ENCODE data around the gene SLC45A3. TPM values are rescaled to one million over a fixed set of nuclear protein-coding genes. Genes with fewer than 3 reads are reported as not detected.

The SLC45A3 gene
- total and polyA plus RNA-seq, 2 of the 4 experiments (the other 2 are of a cell fraction), result 1.4 to 2.5 TPM

DNA sequence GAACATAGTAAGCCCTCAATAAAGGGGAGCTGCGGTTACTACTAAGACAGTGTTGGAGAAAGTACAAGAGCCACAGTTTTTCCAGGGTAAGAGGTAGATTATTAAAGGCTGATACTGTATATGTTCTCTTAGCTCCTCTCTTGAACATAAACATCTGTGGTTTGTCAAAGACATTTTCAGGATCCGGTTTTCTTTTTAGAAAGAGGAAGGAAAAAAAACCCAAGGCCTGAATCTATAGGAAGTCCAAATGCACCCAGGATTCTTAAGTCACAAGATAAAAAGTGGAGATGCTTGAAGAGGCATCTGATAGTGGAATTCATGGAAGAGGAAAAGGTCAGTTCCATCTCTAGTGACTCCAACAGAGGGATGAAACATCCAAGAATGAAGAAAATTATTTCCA, 24.6 kb upstream of the SLC45A3 start (continued):
- TF ChIP-seq ELK1 (IDR thresholded peaks at IDR 0.05; ENCODE audit: borderline replicate concordance, low read depth, low read length), result no peak
- no peak for TF ChIP-seq SMC3 (IDR thresholded peaks at IDR 0.05; ENCODE audit: low read depth, low read length)
- TF ChIP-seq FOS (IDR thresholded peaks at IDR 0.05; ENCODE audit: low read depth, low read length), result no peak
- no peak for TF ChIP-seq NFE2L2 (IDR thresholded peaks at IDR 0.05; ENCODE audit: low read depth, low read length)
- TF ChIP-seq POLR2A (IDR thresholded peaks at IDR 0.05; ENCODE audit: low read depth, low read length), result no peak

DNA sequence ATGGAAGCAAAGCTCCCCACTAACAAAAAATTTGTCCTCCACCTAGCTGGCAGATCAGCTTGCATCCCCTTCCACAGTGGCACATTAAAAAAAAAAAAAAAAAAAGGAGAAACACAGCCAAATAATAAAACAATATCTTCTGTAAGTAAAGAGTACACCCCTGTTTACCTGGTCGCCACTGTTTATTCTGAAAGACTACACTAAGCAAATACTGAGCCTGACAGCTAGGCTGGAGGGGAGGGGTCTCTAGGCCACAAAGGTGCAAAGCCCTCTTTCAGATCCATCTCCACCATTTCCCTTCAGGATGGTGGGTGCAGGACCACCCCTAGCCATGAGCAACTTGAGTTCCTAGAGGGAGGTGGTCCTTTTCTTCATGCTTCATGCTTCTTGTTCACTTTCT, 22.8 kb upstream of the SLC45A3 start:
- dilution Hi-C loops (cut with HindIII; ENCODE audit: low sequenced_read_pairs, unreplicated experiment) (no loop called here), in situ Hi-C loops (cut with MboI; ENCODE audit: low sequenced_read_pairs) (no loop called here), intact Hi-C loops (cut with micrococcal nuclease) (no loop called here)
- no peak overlapping the region for H2AK5ac ChIP-seq (ENCODE audit: low read depth, low read length)
- H3K9me1 ChIP-seq (ENCODE audit: insufficient read depth, low read length), result peaks cover 6% of the 10 kb centered on the region; the same call in 1 of the 2 replicates
- no peak overlapping the region for H4K5ac ChIP-seq (ENCODE audit: low read depth, low read length)
- no peak overlapping the region for H3K14ac ChIP-seq (replicated peaks; ENCODE audit: low read depth, low read length)
- no peak overlapping the region for H3K4me2 ChIP-seq (ENCODE audit: low read depth, low read length)
- H4K8ac ChIP-seq (ENCODE audit: low read depth in 2 of 2, low read length in 2 of 2), result no peak overlapping the region
- no peaks in the 10 kb centered on the region for H3K27me3 ChIP-seq (ENCODE audit: control insufficient read depth, insufficient read depth, low read length)
- no peak overlapping the region for H3K4ac ChIP-seq (ENCODE audit: low read depth, low read length)
- no peak overlapping the region for H3K4me3 ChIP-seq (ENCODE audit: insufficient read depth, low read depth, low read length)
- no peaks in the 10 kb centered on the region for H4K20me1 ChIP-seq (ENCODE audit: insufficient read depth, low read length)
- no peak overlapping the region for H3K9ac ChIP-seq (ENCODE audit: low read depth, low read length)
- DNase-seq (no peak), ATAC-seq (ENCODE audit: low read depth) (no peak)
- H2AK9ac ChIP-seq (replicated peaks; ENCODE audit: low read depth, low read length, poor library complexity), result no peak overlapping the region
- ChIA-PET POLR2A (ENCODE audit: unreplicated experiment) (no interaction called here), CTCF (interaction anchor here (0.6 to 2.2 kb wide), 3 partner anchors 24 to 468 kb away, joined by 3 to 6 read pairs (median 3); no protein-coding TSS in a partner anchor)
- H2BK5ac ChIP-seq (ENCODE audit: low read depth, low read length, poor library complexity, severe bottlenecking), result no peak overlapping the region
- H3K27ac ChIP-seq (ENCODE audit: insufficient read depth, low read length), result no peak overlapping the region
- H3K36me3 ChIP-seq (ENCODE audit: control insufficient read depth, insufficient read depth, low read length), result peaks cover 5% of the 10 kb centered on the region
- H3K18ac ChIP-seq (ENCODE audit: low read depth, low read length), result no peak overlapping the region
- H3K9me3 ChIP-seq (ENCODE audit: control insufficient read depth, insufficient read depth, low read length), result no peaks in the 10 kb centered on the region
- H3K4me1 ChIP-seq (ENCODE audit: control insufficient read depth, insufficient read depth, low read length), result peaks cover 2% of the 10 kb centered on the region; the same call in 1 of the 2 replicates
- no TSS peak for BruUV-seq (replicated peaks)
- no peaks in the 10 kb centered on the region for H3K79me1 ChIP-seq (ENCODE audit: low read depth in 1 of 2, low read length in 2 of 2)
- H2AFZ ChIP-seq (replicated peaks; ENCODE audit: low read length, poor library complexity), result no peak overlapping the region
- H2BK15ac ChIP-seq (ENCODE audit: low read depth, low read length), result no peak overlapping the region
- no CpG with 5 or more reads among the region's 1 CpG for WGBS, 2 experiments (ENCODE audit: extremely low coverage in 2 of 2, insufficient read length in 1 of 2)
- no peak overlapping the region for H2BK20ac ChIP-seq (ENCODE audit: low read depth, low read length)
- H4K91ac ChIP-seq (ENCODE audit: insufficient read depth, low read depth, low read length), result no peak overlapping the region
- no peak overlapping the region for H2BK120ac ChIP-seq (ENCODE audit: low read depth, low read length)
- H3K56ac ChIP-seq (ENCODE audit: extremely low read depth, insufficient read depth, low read length), result no peak overlapping the region
- H3K23ac ChIP-seq (ENCODE audit: low read depth, low read length), result no peak overlapping the region
- TF ChIP-seq CTCF (conservative IDR thresholded peaks at IDR 0.05; ENCODE audit: low read depth, low read length), result no peak
- TF ChIP-seq MAZ (IDR thresholded peaks at IDR 0.05; ENCODE audit: borderline replicate concordance, low read depth, low read length), result no peak
- TF ChIP-seq CHD1 (IDR thresholded peaks at IDR 0.05; ENCODE audit: low read depth, low read length), result no peak
- no peak for TF ChIP-seq FOS (IDR thresholded peaks at IDR 0.05; ENCODE audit: low read depth, low read length)
- no peak for TF ChIP-seq MXI1 (IDR thresholded peaks at IDR 0.05; ENCODE audit: borderline replicate concordance, low read depth, low read length)
- no peak for TF ChIP-seq MAFK (IDR thresholded peaks at IDR 0.05; ENCODE audit: low read depth, low read length)
- no peak for TF ChIP-seq RAD21 (IDR thresholded peaks at IDR 0.05; ENCODE audit: low read length)
- TF ChIP-seq POLR2A (IDR thresholded peaks at IDR 0.05; ENCODE audit: low read depth, low read length), result no peak
- no peak for TF ChIP-seq NFE2L2 (IDR thresholded peaks at IDR 0.05; ENCODE audit: low read depth, low read length)
- TF ChIP-seq BHLHE40 (IDR thresholded peaks at IDR 0.05; ENCODE audit: low read depth, low read length), result no peak
- TF ChIP-seq RFX5 (IDR thresholded peaks at IDR 0.05; ENCODE audit: low read depth, low read length), result no peak
- no peak for TF ChIP-seq ELK1 (IDR thresholded peaks at IDR 0.05; ENCODE audit: borderline replicate concordance, low read depth, low read length)
- TF ChIP-seq RCOR1 (IDR thresholded peaks at IDR 0.05; ENCODE audit: insufficient replicate concordance, low read length), result no peak

Measured in IMR-90 (cell line).